HG02763 (cell line): Measurements from ENCODE around the gene ERN1.

Experiments used
- ATAC-seq: cut with Tn5 transposase; IDR thresholded peaks from one replicate; pipeline ENCODE4 v1.9.1; 2021; ENCODE audit warnings: mild to moderate bottlenecking, moderate library complexity; ENCODE audit not compliant: unreplicated experiment

Gene ERN1

GRCh38 chr17:63993368-63993985 is 136.5 kb downstream of the ERN1 start:
- ATAC-seq = no peak

DNA sequence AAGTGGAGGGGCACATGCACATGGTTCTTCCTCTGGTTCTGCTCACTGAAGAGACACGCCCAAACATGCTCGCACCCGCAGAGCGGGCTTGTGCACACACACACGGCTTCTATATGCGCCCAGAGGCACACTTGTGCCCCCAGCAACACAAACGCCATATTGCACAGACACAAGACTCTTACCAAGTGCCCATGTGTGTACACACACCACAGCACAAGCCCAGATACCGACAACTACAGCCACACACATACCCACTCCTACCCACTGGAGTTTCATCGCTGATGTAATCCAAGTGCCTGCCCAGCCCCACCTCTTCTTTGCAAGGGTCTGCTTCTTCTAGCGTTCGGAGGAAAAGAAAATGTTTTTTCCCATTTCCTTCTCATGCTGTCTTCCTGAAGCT is 138.3 kb downstream of the ERN1 start:
- ATAC-seq = no peak

DNA sequence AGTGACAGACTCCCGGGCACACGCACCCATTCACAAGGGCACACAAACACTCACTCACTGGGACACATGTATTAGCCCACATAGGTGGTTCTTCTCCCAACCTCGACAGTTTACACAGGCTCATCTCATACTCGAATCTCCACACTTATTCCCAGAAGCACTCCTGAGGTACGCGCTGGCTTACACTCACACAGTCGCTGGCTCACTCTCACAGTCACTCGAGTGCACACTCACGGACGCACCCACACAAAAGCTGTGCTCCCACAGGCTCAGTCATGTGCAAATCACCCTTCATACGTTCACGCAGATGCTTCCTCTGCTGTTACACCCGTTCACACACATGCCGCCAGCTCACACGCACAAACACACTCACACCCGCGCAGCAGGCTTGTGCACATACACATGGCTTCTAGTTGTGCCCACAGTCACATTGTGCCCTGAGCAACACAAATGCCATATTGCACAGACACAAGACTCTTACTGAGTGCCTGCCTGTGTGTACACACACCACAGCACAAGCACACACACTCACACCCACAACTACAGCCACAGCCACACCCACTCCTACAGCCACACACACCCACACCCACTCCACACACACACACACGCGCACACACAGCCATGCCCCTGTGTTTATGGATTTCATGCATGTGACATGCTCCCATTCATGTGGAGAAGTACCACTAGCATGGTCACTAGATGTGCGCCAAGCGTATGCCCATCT is 140.2 kb downstream of the ERN1 start:
- ATAC-seq = no peak
